ENCODE results near the gene THAP6. TPM values are rescaled to one million over a fixed set of nuclear protein-coding genes. Genes with fewer than 3 reads are reported as not detected.

Gene THAP6
- total RNA-seq, 1 donor from 2014 or later = 16.0 TPM

DNA sequence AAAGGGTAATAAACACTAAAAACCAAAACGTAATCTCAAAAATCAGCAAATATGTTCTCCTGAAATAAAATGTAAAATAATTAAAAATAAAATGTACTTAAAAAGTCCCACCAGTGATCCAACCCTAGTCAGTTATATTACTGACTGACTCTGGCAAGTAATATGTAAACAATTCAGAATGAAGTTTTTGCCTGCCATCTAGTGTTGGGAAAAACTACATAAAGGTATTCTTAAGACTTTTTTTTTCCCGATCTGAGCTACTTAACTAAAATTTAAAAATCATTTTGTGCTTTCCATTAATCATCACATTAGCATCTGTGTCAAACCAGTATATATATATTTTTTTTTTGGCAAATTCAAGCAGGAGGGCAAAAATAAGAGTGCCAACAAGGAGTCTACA lies 24.1 kb upstream of the THAP6 start:
- DNase-seq (ENCODE audit: low read depth) = no peak
- Histone ChIP-seq H3K27me3 (ENCODE audit: control insufficient read depth, insufficient read depth, low read length) (no peaks in the 10 kb centered on the region), H3K4me3 (ENCODE audit: low read depth, low read length) (no peak overlapping the region), H3K36me3 (ENCODE audit: control insufficient read depth, insufficient read depth, low read length) (peaks cover 2% of the 10 kb centered on the region)
- peak; percentile 35 for TF ChIP-seq CTCF (IDR thresholded peaks at IDR 0.05; ENCODE audit: insufficient read depth, low read length, poor library complexity, severe bottlenecking)

- Histone ChIP-seq H3K36me3 (ENCODE audit: control insufficient read depth, insufficient read depth, low read length) (no peaks in the 10 kb centered on the region), H3K4me3 (ENCODE audit: low read depth, low read length) (no peak overlapping the region), H3K27me3 (ENCODE audit: control insufficient read depth, insufficient read depth, low read length) (no peaks in the 10 kb centered on the region)
- no peak for DNase-seq (ENCODE audit: low read depth)
- no peak for TF ChIP-seq CTCF (IDR thresholded peaks at IDR 0.05; ENCODE audit: insufficient read depth, low read length, poor library complexity, severe bottlenecking)
Observed at GRCh38 chr4:75494563-75494962, 19.7 kb upstream of the THAP6 start.

- no peaks in the 10 kb centered on the region for H3K27me3 ChIP-seq (ENCODE audit: control insufficient read depth, insufficient read depth, low read length)
- no peak for TF ChIP-seq CTCF (IDR thresholded peaks at IDR 0.05; ENCODE audit: insufficient read depth, low read length, poor library complexity, severe bottlenecking)
- no peaks in the 10 kb centered on the region for H3K36me3 ChIP-seq (ENCODE audit: control insufficient read depth, insufficient read depth, low read length)
- H3K4me3 ChIP-seq (ENCODE audit: low read depth, low read length) = no peak overlapping the region
- no peak for DNase-seq (ENCODE audit: low read depth)
Observed at GRCh38 chr4:75495476-75495875, 18.8 kb upstream of the THAP6 start.

DNA sequence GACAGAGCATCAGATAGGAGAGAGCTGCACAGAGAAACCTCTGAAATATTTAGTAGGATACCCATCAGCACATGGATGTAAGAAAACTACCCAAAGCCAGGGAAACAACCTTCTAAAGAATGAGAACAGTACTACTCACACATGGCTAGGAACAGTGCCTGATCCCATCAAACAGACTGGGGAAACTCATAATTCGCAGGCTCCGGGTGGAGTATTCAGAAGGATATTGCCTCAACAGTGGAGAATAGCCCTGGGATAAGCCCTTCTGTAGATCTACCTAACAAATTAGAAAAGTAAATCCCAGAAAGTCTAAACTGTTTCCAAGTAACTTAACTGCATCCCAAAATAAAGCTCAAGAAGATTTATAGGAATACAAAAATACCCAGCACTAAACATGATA lies 17.9 kb upstream of the THAP6 start:
- Histone ChIP-seq H3K27me3 (ENCODE audit: control insufficient read depth, insufficient read depth, low read length) (no peaks in the 10 kb centered on the region), H3K4me3 (ENCODE audit: low read depth, low read length) (no peak overlapping the region), H3K36me3 (ENCODE audit: control insufficient read depth, insufficient read depth, low read length) (no peaks in the 10 kb centered on the region)
- no peak for DNase-seq (ENCODE audit: low read depth)
- TF ChIP-seq CTCF (IDR thresholded peaks at IDR 0.05; ENCODE audit: insufficient read depth, low read length, poor library complexity, severe bottlenecking) = no peak

DNA sequence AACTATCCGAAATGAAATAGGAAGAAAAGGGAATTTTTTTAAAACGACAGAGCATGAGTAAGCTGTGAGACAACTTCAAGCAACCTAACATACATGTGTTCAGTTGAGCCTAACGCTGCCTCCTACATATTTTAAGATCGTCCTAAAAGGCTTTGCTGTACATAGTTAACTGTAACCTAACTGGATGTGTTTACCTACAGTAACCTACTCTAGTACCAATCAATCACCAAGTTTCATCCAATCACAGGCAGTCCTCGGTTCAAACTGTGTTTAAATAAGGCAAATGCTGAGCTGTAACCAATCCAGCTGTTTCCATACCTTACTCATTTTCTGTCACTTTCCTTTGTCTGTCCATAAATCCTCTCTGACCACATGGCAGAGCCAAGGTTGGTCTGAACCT lies 17.1 kb upstream of the THAP6 start:
- no peak overlapping the region for H3K4me3 ChIP-seq (ENCODE audit: low read depth, low read length)
- no peaks in the 10 kb centered on the region for H3K36me3 ChIP-seq (ENCODE audit: control insufficient read depth, insufficient read depth, low read length)
- TF ChIP-seq CTCF (IDR thresholded peaks at IDR 0.05; ENCODE audit: insufficient read depth, low read length, poor library complexity, severe bottlenecking) = no peak
- H3K27me3 ChIP-seq (ENCODE audit: control insufficient read depth, insufficient read depth, low read length) = no peaks in the 10 kb centered on the region
- no peak for DNase-seq (ENCODE audit: low read depth)

DNA sequence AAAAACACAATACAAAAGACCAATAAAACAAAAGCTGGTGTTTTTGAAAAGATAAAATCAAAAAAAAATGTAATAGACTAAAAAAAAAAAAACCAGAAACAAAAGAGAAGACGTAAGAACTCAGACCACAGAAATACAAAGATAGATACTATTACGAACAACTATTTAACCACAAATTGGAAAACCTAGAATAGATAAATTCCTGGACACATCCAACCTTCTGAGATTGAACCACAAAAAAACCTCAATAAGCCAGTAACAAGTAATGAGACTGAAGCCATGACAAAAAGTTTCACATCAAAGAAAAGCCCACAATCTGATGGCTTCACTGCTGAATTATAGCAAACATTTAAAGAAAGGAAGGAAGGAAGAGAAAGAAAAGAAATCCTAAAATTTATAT lies 16.2 kb upstream of the THAP6 start:
- Histone ChIP-seq H3K36me3 (ENCODE audit: control insufficient read depth, insufficient read depth, low read length) (no peaks in the 10 kb centered on the region), H3K4me3 (ENCODE audit: low read depth, low read length) (no peak overlapping the region), H3K27me3 (ENCODE audit: control insufficient read depth, insufficient read depth, low read length) (no peaks in the 10 kb centered on the region)
- TF ChIP-seq CTCF (IDR thresholded peaks at IDR 0.05; ENCODE audit: insufficient read depth, low read length, poor library complexity, severe bottlenecking) = no peak
- no peak for DNase-seq (ENCODE audit: low read depth)

All from kidney epithelial cell (primary cell).